Retina (tissue), 1 donor: Measurements from ENCODE around the gene HDAC4.

ENCODE experiments used
- DNase-seq: peaks from one replicate; pipeline ENCODE4 v3.0.0-alpha.2; 2016

HDAC4 gene

DNA sequence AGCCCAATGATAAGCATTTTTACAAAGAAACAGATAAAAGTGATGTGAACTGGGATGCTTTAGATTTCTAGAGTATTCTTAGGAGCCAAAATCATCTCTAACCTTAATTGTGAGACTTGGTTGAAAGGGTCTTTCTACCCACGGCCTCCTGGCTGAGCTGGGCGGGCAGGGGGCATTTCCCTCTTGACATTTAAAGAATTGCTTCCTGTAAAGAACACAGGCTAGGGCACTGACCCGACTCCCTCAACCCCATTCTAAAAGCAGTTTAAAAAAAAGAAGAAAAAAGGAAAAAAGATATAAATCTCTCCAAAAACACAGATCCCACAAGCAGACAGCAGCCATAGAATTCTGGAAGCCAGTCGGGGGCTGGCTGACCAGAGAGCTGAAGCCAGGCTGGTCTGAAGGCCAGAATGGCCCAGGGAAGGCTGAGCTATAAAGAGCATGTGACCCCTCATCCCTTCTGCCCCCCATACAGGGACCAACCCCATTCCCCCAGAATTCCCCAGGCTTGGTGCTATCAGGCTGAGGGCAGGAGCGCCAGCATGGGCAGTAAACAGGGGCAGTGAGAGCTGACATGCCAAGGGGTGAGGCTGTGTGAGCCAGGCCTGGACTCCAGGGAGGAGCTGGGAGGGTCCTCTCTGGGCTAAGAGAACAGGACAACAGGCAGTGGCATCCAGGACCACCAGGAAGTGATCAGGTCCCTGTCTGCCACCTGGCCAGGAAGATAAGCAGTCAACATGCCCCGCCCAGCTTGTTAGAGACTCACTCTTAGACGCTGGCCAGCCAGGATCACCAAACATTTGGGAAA is 188.5 kb downstream of the HDAC4 start:
- DNase-seq, result no peak

- DNase-seq, result no peak
These were observed 189.3 kb downstream of the HDAC4 start for GRCh38 chr2:239211396-239212094.

DNA sequence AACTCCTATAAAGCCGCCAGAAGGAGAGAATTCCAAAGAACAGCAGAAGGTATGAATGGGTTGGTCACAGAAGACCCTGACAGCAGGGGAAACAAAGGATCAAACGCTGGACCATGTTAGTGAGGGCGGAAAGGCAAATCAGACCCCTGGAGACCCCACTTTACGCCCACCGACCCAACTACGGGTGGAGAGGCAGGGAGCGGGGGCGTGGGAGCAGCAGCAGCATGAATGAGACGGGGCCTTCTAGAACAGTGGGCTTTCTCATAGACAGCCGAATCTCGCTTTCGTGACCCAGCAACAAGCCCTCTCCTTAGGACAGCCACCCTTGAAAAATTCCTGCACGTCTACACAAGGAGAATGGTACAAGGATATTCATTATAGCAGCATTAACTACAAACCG is 191.0 kb downstream of the HDAC4 start:
- no peak for DNase-seq

- DNase-seq, result no peak
These were observed 192.2 kb downstream of the HDAC4 start for GRCh38 chr2:239208465-239209180.

DNA sequence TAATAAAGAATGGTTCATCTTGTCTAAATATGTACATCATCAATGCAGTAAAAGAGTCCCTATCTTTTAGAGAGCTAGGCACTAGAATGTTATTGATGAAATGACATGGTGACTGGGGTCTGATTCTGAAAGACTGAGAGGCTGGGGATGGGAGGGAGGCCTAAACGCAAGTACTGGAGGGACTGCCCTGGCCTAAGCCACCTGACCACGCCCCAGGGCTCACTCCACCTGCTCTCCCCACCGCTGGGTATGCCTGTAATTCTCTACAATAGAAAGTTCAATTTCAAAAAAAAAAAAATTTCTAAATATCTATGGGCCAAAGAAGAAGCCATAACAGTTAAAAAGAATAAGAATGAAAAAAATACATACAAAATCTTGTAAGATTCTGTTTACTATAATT is 194.0 kb downstream of the HDAC4 start:
- no peak for DNase-seq

GRCh38 chr2:239206042-239206441 is 194.8 kb downstream of the HDAC4 start:
- DNase-seq, result no peak

DNA sequence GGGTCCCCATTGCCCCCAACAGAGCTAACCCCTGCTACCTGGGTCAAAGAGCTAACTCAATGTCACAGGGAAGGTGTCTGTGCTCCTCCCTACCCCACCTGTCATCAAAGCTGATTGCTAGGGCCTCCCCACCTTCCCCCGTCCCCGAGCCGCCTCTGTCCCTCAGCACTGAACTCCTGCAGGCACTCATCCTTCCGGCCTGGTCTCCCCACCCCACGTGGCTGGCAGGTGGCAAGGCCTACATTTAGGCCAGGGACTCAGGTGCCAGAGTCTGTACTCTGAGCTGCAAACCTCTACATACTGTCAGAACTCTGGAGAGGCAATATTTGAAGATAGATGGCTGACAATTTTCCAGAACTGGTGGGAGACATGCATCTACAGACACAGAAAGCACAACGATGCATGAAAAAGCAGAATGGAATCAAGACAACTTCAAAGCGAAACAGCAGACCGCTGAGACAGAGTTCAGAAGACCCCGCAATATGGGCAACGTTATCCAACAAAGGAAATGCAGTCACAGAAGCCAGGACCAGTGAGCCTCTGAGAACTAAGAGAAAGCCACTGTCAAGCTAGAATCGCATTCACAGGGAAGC is 195.8 kb downstream of the HDAC4 start:
- no peak for DNase-seq

- no peak for DNase-seq
These were observed 196.5 kb downstream of the HDAC4 start for GRCh38 chr2:239204136-239204875.

GRCh38 chr2:239203443-239204135 is 197.2 kb downstream of the HDAC4 start:
- no peak for DNase-seq

DNA sequence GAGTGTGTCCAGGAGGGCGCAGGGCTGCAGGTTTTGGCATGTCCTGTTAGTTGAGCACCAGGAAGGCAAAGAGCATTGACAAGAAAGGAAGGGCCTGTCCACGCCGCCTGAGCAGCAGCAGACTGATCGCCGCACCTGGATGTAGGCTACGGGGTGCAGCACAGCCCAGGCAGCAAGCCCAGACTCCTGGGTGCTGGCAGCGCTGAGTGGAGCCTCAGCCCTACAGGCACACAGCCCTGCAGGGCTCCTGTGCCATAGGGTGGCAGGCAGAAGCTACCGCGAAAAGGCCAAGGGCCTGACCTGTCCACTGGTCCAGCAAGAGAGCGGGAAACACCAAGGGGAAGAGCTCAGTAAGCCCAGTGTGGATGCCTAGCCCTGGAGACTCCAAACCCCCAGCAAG is 198.0 kb downstream of the HDAC4 start:
- DNase-seq, result no peak

GRCh38 chr2:239202343-239202742 is 198.5 kb downstream of the HDAC4 start:
- no peak for DNase-seq

- no peak for DNase-seq
These were observed 198.9 kb downstream of the HDAC4 start for GRCh38 chr2:239201884-239202283.

DNA sequence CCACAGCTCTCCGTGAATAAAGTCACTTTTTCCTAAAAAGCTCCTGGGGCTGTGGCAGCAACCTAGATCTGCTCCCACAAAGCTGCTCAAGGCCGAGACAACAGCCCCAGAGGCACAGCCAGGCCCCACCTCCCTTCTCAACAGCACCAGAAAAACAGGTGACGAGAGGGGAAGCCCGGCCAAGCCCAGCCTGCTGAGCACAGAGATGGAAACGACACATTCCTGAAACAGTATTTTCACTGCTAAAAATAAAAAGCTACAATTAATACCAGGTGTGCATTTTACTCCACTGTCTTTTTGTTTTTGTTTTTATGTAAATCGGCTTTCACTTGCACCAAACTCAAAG is 199.3 kb downstream of the HDAC4 start:
- DNase-seq, result no peak

GRCh38 chr2:239200646-239201530 is 199.9 kb downstream of the HDAC4 start:
- DNase-seq, result no peak

- no peak for DNase-seq
These were observed 201.6 kb downstream of the HDAC4 start for GRCh38 chr2:239199041-239199768.

DNA sequence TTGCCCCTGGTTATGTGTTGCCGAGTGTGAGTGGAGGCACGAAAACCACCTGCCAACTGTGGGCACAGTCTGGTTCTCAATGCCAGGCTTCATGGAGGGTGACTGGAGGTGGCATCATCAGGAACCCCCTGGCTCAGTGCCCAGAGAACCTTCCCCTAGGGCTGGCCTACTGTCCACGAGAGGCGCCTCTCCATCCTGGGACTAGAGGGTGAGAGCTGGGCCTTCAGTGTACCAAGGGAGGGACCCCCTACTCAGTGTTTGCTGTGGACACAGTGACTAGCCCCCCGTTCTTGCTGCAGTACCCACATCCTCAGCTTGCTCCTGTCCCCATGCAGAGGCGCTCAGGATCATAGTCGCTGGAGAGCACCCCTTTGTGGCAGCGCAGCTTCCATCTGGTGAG is 202.6 kb downstream of the HDAC4 start:
- no peak for DNase-seq

DNA sequence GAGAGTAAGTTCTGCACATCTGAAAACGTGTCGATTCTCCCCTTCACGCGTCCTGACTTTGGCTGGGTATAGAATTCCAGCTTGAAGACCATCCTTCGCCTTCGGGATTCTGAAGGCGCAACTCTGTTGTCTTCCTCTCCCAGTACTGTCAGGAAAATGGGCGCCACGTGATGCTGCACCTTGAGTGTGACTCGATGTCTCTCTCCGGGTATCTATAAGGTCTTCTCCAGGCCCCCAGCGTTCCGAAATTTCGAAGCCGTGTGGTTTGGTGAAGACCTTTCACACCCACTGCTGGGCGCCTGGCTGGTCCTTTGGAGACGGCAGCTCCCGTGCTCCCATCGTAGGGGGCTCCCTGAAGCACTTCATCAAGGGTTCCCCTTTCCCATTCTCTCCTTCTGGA is 203.7 kb downstream of the HDAC4 start:
- no peak for DNase-seq

DNA sequence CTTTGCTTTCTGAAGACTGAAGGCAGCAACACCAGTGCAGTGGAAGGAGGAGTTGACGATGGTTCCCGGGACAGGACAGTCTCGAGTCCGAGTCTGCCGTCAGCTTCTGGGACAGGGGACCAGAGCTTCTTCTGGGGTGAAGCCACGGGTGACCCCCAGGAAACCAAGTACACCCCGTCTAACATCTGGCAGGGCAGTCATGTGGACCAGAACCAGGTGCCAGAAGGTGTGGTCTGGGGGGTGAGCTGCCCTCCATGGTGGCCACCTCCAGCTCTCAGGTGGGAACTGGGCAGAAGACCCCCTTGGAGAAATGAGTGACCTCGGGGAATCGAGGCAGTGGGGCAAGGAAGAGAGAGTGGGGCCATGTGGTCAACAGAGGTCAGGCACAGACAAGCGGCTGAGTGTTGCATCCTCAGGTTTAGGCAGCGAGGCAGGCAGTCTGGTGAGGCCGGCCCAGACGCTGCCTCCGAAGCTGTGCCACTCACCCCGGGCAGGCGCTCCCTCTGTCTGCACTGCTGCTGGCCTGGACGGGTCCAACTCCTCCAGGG is 204.3 kb downstream of the HDAC4 start:
- DNase-seq, result no peak

DNA sequence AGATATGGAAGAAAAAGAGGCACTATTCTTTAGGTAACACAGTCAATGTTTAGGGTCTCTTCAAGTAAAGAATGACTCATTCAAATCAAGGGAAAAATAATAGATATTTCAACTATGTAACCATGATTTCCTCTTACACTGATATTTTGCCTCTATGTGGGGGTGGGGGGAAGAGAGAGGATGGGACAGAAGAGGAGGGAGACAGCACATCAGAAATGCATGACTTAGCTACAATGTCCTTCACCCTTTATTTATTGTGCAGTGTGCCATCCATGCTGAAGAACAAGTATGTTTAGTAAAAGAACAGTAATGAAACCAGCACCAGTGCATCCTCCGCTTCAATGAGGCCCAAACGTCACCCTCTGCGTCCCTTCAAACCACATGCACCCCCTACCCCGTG is 204.8 kb downstream of the HDAC4 start:
- no peak for DNase-seq

DNA sequence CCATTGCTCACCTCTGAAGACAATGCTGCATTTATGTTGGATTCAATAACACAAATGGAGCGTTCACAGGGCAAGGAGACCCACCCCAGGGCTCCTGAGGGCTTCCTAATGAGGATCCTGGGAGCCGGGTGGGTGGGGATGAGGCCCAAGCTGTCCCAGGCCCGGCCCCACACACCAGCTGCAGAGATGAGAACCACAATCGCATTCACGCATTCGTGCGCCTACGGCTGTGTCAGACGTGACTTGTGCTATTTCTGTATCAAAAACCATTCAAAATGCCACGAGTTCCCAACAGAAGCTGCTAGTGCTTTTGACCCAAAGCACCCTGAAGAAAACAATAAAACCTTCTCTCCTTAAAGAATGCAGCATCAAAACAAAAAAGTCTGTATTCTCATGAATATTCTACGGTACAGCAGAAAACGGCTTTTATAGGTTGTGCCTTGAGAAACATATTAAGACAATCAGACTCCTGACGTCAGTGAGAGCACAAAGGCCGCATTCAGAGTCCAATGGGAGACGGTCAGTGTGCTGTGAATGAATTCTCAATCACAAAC is 205.4 kb downstream of the HDAC4 start:
- DNase-seq, result peak; percentile 58
